HG03064 (cell line): ENCODE measurements around the gene SNRPN.
"Not testable (repeated sequence)": the region's sequence is repeated elsewhere in the genome, so short reads cannot be mapped to it uniquely, and the experiment has no call there.

Source experiments
- ATAC-seq: cut with Tn5 transposase; IDR thresholded peaks from one replicate; pipeline ENCODE4 v1.9.1; 2021; ENCODE audit warnings: low read depth; ENCODE audit not compliant: unreplicated experiment

Gene SNRPN

DNA sequence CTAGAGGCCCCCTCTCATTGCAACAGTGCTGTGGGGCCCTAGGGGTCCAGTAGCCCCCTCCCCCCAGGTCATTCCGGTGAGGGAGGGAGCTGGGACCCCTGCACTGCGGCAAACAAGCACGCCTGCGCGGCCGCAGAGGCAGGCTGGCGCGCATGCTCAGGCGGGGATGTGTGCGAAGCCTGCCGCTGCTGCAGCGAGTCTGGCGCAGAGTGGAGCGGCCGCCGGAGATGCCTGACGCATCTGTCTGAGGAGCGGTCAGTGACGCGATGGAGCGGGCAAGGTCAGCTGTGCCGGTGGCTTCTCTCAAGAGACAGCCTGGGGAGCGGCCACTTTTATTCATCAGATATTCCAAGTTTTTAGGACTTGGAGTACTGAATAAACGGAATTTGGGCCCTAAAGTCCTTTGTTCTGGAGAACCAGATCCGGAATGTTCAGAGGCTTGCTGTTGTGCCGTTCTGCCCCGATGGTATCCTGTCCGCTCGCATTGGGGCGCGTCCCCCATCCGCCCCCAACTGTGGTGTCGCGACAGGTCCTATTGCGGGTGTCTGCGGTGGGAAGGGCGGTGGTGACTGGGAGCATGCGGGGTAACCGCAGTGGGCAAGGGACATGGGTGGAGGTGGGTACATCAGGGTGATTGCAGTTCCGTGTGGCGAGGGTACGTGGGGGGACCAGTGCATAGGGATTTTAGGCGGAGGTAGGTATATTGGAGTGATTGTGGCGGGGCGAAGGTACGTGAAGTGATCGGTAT, at the start of gene SNRPN, which contains the start of gene SNURF:
Gene SNRPN, plus strand, starts transcription at position 205 of the 748 bp plus-strand sequence. CDS start 19,467 bp downstream, outside the sequence.
Gene SNURF, plus strand, starts transcription at position 205 of the 748 bp plus-strand sequence. Its CDS starts 62 bp downstream, at position 267.
- ATAC-seq: no peak

DNA sequence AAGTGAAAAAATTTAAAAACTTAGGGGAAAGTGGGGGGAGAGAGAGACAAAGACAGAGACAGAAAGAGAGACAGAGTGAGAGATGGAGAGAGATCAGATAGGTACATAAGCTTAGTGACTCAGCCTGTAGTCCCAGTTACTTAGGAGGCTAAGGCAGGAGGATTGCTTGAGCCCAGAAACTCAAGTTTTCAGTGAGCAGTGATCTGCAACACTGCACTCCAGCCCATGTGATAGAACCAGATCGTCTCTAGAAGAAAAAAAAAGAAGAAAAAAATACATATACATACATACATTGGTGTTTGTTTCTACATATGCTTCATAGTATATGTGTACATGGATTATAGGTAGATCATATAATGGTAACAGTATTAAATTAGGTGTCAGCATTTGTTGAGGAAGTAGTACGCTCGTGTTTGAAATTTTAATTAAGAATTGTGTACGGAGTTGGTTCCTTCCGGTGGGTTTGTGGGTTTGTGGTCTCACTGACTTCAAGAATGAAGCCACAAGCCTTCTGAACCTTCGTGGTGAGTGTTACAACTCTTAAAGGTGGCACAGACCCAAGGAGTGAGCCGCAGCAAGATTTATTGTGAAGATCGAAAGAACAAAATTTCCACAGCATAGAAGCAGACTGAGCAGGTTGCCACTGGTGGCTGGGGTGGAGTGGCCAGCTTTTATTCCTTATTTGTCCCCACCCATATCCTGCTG, 38.3 kb upstream of the SNRPN start:
- ATAC-seq: no peak

DNA sequence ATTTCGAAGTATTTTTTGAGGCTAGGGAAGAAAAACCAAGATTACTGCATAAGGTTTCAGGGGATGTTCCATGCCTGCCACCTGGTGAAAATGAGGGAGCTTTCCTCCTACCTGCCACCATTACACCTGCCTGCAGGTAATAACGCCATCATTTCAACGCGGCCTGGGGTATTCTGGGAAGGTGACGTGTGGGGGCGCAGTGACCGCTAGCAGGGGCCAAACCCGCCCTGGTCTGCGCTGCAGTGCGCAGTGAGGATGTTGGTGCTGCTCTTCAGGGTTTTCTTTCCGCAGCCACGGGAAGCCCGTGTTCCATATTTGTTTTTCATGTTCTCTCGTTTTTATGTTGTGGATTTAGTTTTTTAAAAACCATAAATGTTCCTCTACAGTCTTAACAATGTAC, 37.4 kb upstream of the SNRPN start:
- no peak for ATAC-seq

DNA sequence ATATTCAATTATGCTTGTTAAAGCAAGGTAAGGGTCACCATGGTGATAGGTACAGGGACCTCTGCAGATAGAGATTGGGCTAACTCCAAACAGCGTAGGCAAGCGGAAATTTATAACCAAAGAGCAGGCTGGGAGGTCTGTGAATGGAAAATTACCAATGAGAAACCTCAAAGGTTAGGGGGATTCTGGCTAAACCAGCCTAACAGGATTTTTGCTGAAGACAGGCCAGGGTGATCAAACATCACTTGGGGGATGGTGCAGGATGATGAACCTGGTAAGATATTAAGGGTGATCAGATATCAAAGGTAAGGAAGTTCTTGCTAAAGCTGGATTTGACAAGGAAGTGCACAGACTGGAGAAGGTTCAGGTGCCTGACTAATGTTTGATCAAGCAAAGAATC, 35.3 kb upstream of the SNRPN start:
- ATAC-seq: no peak

DNA sequence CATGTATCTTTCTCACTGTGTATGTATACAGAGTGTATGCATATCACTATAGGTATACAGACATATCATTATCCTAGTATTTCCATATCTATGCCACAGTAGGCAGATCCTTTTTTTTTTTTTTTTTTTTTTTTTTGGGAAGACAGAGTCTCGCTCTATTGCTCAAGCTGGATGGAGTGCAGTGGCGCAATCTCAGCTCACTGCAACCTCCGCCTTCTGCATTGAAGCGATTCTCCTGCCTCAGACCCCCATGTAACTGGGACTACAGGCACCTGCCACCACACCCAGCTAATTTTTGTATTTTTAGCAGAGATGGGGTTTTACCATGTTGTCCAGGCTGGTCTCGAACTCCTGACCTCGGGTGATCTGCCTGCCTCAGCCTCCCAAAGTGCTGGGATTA, 32.0 kb upstream of the SNRPN start:
- ATAC-seq: not testable (repeated sequence)

DNA sequence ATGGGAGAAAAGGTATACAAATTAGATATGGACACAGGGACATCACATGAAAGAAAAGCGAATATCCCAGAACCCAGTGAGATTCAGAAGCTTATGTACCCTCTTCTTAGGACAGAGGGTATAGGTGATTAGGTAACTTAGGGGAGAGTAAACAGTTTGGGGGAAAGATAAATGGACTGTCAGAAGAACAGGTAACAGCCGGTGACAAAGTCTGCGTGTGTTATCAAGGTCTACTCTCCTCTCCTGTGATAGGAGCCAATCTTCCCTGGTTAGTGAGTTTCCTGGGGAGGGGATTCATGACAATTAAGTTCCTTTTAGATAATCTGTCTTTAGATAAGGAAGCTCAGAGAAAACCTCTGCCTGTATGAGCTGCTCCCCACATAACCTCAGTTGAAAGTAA, 30.6 kb upstream of the SNRPN start:
- no peak for ATAC-seq

DNA sequence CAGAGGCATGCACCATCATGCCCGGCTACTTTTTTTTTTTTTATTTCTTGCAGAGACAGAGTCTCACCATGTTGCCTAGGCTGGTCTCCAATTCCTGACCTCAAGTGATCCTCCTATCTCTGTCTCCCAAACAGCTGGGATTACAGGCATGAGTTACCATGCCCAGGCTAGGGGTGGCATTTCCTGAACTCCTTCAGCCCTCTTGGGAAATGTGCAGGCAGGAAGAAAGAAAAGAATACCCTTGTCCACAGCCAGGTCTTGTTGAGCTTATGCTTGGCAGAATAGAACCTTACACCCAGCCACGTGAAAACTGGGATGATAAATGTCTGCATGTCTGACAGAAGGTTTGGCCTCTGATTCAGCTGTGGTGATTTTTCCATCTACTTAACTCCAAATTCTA, 30.2 kb upstream of the SNRPN start:
- no peak for ATAC-seq

DNA sequence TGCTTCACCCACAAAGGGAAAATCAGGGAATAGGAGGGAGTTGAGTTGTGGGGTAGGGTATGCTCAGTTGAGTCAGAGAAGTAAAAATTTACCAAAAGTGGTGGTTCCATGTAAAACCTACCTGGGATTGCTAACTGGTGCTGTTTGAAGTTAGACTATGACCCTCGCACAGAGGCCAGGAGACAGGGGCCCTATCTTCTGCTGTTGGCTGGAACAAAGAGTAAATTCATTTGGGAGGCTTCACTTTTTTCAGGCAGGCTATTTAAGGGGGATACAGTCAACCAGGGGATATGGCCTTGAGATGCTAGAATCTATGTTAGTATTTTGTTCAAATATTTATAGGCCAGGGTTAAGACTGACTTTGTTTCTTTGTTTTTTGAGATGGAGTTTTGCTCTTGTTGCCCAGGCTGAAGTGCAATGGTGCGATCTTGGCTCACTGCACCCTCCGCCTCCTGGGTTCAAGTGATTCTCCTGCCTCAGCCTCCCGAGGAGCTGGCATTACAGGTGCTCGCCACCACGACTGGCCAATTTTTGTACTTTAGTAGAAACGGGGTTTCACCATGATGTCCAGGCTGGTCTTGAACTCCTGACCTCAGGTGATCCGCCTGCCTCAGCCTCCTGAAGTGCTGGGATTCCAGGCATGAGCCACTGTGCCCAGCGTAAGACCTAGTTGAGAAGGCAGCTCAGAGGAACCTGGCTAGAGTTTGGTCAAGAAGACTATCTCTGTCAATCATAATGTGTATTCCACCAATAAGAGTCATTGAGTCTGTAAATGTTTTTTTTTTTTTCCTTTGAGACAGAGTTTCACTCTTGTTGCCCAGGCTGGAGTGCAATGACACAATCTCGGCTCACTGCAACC, 22.7 kb upstream of the SNRPN start:
- ATAC-seq: not testable (repeated sequence)

DNA sequence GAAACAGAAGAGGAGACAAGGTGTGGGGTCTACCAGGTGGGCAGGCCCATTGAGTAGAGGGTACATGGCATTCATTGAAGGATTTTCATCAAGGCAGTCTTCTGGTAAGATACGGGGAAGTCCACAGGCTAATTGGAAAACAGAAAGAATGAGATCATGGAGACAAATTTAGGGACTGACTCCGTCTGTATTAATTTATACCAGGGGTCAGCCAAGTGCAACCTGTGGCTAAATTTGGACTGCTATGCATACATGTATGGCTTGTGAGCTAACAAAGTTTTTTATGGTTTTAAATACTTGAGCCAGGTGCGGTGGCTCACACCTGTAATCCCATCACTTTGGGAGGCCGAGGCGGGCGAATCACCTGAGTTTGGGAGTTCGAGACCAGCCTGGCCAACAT, 21.1 kb upstream of the SNRPN start:
- no peak for ATAC-seq

DNA sequence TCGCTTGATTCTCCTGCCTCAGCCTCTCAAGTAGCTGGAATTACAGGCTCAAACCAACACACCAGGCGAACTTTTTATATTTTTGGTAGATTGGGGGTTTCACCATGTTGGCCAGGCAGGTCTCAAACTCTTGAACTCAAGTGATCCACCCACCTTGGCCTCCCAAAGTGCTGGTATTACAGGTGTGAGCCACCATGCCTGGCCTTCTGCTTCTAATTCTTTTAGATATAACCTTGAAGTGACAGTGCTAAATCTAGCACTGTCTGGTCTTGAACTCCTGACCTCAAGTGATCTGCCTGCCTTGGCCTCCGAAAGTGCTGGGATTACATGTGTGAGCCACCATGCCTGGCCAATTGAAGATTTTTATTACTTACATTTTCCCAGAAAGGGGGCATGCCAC, 16.6 kb upstream of the SNRPN start:
- ATAC-seq: not testable (repeated sequence)

DNA sequence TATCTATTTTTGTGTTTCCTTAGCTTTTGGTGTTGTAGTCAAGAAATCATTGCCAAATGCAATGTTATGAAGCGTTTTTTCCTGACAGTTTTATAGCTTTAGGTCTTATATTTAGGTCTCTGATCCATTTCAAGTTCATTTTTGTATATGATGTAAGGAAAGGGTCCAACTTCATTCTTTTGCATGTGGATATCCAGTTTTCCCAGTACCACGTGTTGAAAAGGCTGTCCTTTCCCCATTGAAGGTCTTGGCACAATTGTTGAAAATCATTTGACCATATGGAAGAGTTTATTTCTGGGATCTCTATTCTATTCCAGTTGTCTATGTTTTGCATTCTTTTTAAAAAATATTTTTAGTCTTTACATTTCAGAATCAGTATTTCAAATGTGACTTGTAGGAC, 14.6 kb upstream of the SNRPN start:
- ATAC-seq: no peak

DNA sequence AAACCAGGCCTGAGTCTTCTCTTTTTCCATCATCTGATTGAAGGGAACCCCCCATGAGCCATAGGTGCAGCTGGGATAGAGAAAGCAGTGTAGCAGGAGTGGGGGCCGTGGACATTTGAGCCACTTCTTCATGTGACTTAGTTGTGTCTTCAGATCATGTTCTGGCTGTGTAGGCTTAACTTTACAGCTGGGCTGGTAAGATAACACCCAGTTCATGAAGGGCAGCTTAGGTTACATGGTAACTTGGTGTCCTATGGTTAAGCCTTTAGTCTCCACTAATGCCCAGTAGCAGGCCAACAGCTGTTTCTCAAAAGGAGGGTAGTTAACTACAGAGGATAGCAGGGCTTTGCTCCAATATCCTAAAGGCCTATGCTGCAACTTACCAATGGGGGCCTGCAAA, 11.4 kb upstream of the SNRPN start:
- no peak for ATAC-seq

DNA sequence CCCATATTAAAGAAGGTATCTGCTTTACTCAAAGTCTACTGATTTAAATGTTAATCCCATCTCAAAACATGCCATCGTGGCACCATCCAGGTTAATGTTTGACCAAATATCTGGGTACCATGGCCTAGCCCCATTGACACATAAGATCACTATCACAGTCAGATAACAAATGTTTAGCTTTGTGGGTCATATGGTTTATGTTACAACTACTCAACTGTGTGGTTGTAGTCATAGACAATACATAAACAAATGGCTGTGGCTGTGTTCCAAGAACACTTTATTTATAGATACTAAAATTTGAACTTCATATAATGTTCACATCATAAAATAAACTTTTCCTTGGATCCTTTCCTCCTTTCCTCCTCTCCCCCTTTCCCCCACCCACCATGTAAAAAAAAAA, 9.8 kb upstream of the SNRPN start:
- no peak for ATAC-seq

DNA sequence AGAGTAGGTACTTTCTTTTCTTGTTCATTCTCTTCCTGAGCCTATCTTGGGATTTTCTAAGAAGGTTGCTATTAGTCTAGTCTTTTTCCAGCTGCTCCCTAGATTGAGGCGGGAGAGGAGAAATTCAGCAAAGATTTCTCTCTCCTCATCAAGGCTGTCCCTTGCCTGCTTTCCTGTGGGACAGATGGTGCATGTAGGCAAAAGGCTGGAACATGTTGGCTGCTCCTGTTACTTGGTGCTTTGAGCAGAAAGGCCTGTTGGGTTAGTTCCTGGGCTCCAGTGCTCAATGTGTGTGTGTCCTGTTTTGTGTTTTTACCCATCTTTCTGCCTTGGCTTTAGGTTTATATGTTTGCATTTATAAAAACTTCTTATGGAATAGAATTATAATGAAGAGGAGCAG, 9.1 kb upstream of the SNRPN start:
- no peak for ATAC-seq

DNA sequence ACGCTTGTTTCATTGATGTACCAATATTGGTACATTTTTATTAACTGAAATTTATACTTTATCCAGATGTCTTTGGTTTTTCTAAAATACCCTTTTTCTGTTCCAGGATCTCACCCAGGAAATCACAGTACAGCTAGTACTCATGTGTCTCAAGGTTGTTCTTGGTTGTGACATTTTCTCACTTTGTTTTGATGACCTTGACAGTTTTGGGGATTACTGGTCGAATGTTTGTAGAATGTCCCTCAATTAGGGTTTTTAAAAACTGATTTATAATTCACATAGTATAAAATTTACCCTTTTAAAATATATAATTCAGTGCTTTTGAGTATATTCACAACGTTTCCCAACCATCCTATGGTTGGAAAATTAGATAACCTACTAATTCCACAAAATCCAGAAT, 6.3 kb upstream of the SNRPN start:
- no peak for ATAC-seq

DNA sequence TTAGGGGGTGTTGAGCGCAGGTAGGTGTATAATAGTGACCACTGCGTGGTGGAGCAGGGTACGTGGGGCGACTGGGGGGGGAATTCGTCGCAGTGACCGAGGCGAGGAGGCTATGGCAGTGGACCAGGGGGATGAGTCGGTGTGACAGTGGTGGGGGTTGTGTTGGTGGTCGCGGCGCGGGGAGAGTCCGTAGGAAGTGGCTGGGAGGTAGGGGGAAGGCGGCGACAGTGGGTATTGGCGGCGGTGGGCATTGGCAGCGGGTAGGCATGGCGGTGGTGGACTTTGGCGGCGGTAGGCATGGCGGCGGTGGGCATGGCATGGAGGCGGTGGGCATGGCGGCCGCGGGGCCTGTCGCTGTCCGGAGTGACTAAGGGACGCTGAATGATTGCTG, 739 bp downstream of the SNRPN start:
- ATAC-seq: no peak

DNA sequence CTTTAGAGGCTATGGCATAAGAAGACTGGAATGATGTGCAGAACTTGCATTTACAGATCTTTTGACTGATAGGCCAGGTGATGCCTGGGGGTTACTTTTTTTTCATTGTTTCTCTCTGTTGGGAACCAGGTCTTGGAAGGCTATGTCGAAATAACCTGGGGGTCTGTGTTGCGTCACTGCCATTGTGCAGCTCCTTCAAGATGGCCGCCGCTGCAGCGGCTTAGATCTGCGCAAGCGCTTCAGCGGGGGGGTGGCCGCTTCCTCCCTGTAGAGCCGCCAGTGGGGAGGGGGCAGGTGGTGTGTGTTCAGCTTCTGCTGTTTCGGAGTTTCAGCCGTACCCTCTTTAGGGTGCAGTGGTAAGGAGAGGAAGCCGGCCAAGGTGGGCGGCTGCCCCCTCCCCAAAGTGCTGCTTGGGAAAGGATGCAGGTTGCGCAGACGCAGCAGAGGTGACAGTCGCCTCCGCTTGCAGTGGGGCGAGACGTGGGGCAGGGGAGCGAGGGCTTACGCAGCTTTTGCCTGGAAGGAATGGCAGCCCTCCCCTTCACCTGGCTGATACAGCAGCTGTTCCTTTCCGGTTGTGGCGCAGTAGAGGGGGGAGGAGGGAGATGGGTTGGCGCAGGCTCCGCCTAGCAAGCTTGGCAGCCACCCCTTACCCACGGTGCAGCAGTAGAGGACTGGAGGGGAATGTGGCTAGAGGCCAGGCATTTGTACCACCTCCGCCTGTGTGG, 1.5 kb downstream of the SNRPN start:
- peak; percentile 50 for ATAC-seq

DNA sequence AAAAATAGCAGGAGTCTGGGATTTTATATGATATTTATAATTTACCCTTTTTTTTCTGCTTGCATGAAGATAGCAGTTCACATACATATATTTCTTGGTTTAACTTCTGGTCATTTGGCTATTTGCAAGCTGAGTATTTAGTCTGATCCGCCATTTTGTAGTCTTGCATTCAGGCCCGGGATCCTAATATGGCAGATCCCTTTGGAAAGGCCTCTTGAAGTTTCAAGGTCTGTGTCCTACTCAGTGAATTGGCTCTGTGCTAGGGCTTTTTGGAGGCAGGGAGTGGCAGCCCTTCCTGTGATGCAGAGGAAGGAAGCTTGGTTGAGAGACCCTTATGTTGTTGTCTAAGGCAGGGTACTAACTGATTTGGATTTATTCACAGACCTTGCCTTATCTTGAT, 2.9 kb downstream of the SNRPN start:
- ATAC-seq: no peak

DNA sequence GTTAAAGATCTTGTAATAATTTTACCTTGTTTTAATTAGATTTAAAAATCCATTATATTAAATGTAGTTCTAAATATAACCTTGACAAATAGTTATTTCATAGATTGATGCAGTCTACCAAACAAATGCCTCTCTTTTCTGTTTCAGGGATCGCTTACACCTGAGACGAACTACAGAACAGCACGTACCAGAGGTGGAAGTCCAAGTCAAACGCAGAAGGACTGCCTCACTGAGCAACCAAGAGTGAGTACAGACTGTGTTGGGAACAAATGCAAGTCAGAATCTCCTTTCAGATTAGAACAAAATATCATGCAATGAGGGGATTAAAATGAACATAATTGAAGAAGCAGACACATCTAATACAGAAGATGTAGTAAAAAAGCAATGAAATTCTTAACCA, 7.2 kb downstream of the SNRPN start:
- no peak for ATAC-seq

DNA sequence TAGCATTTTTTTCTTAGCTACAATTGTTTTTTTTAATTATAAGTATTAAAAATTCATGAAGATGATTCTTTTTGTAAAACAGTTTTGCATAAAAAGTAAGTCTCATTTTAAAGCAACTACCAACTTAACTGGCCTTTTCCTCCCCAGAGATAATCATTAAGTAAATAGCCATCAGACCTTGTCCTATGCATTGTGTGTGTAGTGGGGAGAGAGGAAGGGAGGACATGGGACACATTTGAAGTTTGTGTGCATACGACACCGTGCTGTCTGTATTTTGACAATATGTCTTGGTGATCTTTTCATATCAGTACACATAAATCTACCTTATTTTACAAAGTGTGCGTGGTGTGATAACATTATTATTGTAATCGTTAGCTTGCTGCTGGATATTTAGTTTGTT, 8.1 kb downstream of the SNRPN start:
- no peak for ATAC-seq
